ENCODE measurements around the gene ORC1. TPM values are rescaled to one million over a fixed set of nuclear protein-coding genes. Genes with fewer than 3 reads are reported as not detected.
"Not testable (repeated sequence)": the region's sequence is repeated elsewhere in the genome, so short reads cannot be mapped to it uniquely, and the experiment has no call there.

Gene ORC1
- total RNA-seq, 5 donors from 2014 or later (not counting 1 experiment from before 2014, with no cell fraction given), result 1.7 to 2.1 (median 2.0) TPM

DNA sequence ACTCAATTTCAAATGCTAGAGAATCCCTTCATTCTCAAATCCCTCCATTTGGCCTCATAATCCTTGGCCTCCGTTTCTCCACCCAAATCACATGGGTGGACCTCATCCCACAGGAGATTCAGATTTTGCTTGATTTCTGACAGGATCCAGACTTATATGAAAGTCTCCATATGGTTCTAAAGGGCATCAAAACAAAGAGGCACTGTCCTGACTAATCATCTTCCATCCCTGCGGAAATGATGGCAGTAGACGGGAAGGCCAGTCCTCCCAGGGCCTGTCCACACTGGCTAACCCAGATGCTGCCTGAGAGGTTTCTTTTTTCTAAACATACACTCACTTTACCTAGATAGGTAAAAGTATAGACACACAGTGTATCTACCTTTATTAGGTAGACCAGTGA is 18.8 kb downstream of the ORC1 start:
- no peaks in the 10 kb centered on the region for H3K4me1 Mint-ChIP-seq
- no peak for ATAC-seq (replicated peaks in 1 of 4)
- no peak overlapping the region for H3K4me3 Mint-ChIP-seq
- ChIA-PET CTCF (no interaction called here), POLR2A (no interaction called here)
- H3K9me3 ChIP-seq, result no peaks in the 10 kb centered on the region
- no peak overlapping the region for H3K27ac Mint-ChIP-seq
- WGBS (ENCODE audit: insufficient coverage), result 100% methylated on average over 1 of the region's 3 CpGs
- H3K36me3 ChIP-seq (ENCODE audit: control insufficient read depth in 2 of 2, extremely low read depth in 1 of 2, insufficient read depth in 1 of 2, low read length in 1 of 2), result peaks cover 0 to 5% of the 10 kb centered on the region in 2 donors
- no peak for DNase-seq
- H3K9me3 Mint-ChIP-seq, result no peaks in the 10 kb centered on the region
- no peaks in the 10 kb centered on the region for H3K4me1 ChIP-seq (ENCODE audit: control insufficient read depth in 1 of 2, extremely low read depth in 1 of 2, insufficient read depth in 2 of 2, low read length in 2 of 2)
- no peaks in the 10 kb centered on the region for H3K27me3 Mint-ChIP-seq
- no peak overlapping the region for H3K27ac ChIP-seq (ENCODE audit: low read length)
- no peaks in the 10 kb centered on the region for H3K27me3 ChIP-seq (replicated peaks in 1 of 2; ENCODE audit: control insufficient read depth in 2 of 2, extremely low read depth in 1 of 2, insufficient read depth in 2 of 2, low read length in 1 of 2)
- peaks cover 8% of the 10 kb centered on the region for H3K36me3 Mint-ChIP-seq
- no peak overlapping the region for H3K4me3 ChIP-seq (ENCODE audit: control insufficient read depth in 1 of 2, extremely low read depth in 1 of 2, low read length in 1 of 2)

DNA sequence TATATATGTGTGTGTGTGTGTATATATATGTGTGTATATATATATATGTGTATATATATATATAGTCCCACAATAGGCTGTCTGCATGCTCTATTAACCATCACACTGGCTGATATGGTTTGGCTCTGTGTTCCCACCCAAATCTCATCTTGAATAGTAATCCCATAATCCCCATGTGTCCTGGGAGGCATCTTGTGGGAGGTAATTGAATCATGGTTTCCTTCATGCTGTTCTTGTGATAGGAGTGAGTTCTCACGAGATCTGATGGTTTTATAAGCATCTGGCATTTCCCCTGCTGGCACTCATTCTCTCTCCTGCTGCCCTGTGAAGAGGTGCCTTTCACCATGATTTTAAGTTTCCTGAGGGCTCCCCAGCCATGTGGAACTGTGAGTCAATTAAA is 34.4 kb downstream of the ORC1 start:
- H3K27ac Mint-ChIP-seq; H3K27me3 ChIP-seq (replicated peaks in 1 of 2; ENCODE audit: control insufficient read depth in 2 of 2, extremely low read depth in 1 of 2, insufficient read depth in 2 of 2, low read length in 1 of 2); H3K27me3 Mint-ChIP-seq; CTCF ChIA-PET; H3K36me3 ChIP-seq (ENCODE audit: control insufficient read depth in 2 of 2, extremely low read depth in 1 of 2, insufficient read depth in 1 of 2, low read length in 1 of 2); H3K9me3 ChIP-seq; H3K4me3 Mint-ChIP-seq; H3K4me3 ChIP-seq (ENCODE audit: control insufficient read depth in 1 of 2, extremely low read depth in 1 of 2, low read length in 1 of 2); H3K36me3 Mint-ChIP-seq; H3K9me3 Mint-ChIP-seq; DNase-seq; H3K27ac ChIP-seq (ENCODE audit: low read length); POLR2A ChIA-PET; ATAC-seq (replicated peaks in 1 of 4): not testable (repeated sequence)
- WGBS (ENCODE audit: insufficient coverage), result no CpG with 5 or more reads among the region's 1 CpG
- peaks cover 15 to 28% of the 10 kb centered on the region in 2 experiments for H3K4me1 ChIP-seq (ENCODE audit: control insufficient read depth in 1 of 2, extremely low read depth in 1 of 2, insufficient read depth in 2 of 2, low read length in 2 of 2)
- H3K4me1 Mint-ChIP-seq, result peaks cover 21 to 34% (median 33%) of the 10 kb centered on the region in 3 donors

DNA sequence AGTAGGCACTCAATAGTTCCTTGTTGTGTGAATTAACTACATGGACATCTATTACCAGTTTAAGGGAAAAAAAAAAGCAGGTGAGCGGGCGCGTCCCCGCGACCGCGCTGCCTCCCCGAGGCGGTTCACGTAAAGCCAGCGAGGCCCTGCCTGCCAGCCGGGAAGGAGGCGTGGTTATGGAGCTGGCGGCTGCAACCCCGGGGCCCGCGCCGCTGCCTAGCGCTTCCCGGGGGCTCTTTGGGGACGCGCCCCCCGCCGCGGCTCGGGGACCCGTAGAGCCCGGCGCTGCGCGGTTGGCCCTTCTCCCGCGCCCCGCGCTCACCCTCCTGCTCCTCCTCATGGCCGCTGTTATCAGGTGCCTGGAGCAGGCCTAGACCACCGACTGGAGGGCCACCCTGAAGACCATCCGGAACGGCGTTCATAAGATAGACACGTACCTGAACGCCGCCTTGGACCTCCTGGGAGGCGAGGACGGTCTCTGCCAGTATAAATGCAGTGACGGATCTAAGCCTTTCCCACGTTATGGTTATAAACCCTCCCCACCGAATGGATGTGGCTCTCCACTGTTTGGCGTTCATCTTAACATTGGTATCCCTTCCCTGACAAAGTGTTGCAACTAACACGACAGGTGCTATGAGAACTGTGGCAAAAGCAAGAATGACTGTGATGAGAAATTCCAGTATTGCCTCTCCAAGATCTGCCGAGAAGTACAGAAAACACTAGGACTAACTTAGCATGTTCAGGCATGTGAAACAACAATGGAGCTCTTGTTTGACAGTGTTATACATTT is 35.6 kb downstream of the ORC1 start:
- H3K36me3 Mint-ChIP-seq, result peaks cover 3% of the 10 kb centered on the region
- Histone ChIP-seq H3K36me3 (ENCODE audit: control insufficient read depth in 2 of 2, extremely low read depth in 1 of 2, insufficient read depth in 1 of 2, low read length in 1 of 2) (peaks cover 0 to 4% of the 10 kb centered on the region in 2 donors), H3K27ac (ENCODE audit: low read length) (no peak overlapping the region), H3K27me3 (replicated peaks in 1 of 2; ENCODE audit: control insufficient read depth in 2 of 2, extremely low read depth in 1 of 2, insufficient read depth in 2 of 2, low read length in 1 of 2) (no peaks in the 10 kb centered on the region), H3K9me3 (no peaks in the 10 kb centered on the region), H3K4me1 (ENCODE audit: control insufficient read depth in 1 of 2, extremely low read depth in 1 of 2, insufficient read depth in 2 of 2, low read length in 2 of 2) (peaks cover 18 to 41% of the 10 kb centered on the region in 2 experiments), H3K4me3 (ENCODE audit: control insufficient read depth in 1 of 2, extremely low read depth in 1 of 2, low read length in 1 of 2) (peak overlapping the region in 1 of 2 donors; percentile 47)
- CTCF ChIA-PET, result interaction anchor here (0.5 to 1.2 kb wide), 4 partner anchors 12 to 358 kb away, joined by 3 to 5 read pairs (median 3); partner anchors contain the start of genes ORC1 (in 1 of the 2), PRPF38A (in 1 of the 2) and ZYG11B (in 1 of the 2)
- 14% methylated on average over 47 of the region's 51 CpGs for WGBS (ENCODE audit: insufficient coverage)
- peak overlapping the region; percentile 56 to 67 for H3K27ac Mint-ChIP-seq
- ATAC-seq (replicated peaks in 1 of 4), result no peak
- peak in 34 of 35 experiments; percentile 25 to 75 (median 44) for DNase-seq
- POLR2A ChIA-PET, result no interaction called here
- no peaks in the 10 kb centered on the region for H3K9me3 Mint-ChIP-seq
- H3K27me3 Mint-ChIP-seq, result no peaks in the 10 kb centered on the region
- peak overlapping the region; percentile 56 to 93 (median 74) for H3K4me3 Mint-ChIP-seq
- peaks cover 34 to 45% (median 44%) of the 10 kb centered on the region in 3 donors for H3K4me1 Mint-ChIP-seq

DNA sequence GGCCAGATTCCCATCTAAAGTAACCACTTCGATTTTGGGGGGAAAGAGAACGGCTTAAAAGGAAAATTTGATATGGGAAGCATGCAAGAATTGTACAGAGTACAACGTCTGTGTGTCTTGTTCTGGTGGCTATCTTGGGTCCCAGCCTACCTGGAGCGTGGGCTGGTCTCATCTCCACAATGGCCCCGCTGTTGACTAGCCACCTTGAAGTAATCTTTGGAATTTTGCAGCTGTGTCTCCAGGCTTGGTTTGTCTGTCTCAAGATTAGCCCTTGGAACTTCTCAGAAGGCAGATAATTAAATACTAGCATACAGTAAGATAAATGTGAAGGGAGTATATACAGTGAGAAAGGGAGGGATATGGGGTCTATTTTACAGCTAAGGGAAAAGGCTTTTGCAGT is 37.0 kb downstream of the ORC1 start:
- H3K4me3 Mint-ChIP-seq, result peak overlapping the region; percentile 25 to 93 (median 93)

DNA sequence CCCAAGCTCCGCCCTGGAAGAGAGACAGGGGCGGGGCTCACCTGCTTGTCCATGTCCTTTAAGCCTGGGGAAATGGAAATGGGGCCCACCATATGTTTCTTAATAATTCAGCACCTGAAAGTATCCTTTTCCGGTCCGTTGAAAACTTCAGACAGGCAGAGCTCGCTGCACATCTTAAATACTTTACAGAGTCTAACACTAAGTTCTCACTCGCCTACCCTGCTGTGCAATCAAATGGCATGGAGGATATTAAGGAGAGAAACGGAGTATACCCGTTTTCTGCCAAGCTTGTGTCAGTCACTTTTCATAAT is 37.8 kb downstream of the ORC1 start:
- H3K27me3 ChIP-seq (replicated peaks in 1 of 2; ENCODE audit: control insufficient read depth in 2 of 2, extremely low read depth in 1 of 2, insufficient read depth in 2 of 2, low read length in 1 of 2), result no peaks in the 10 kb centered on the region
- peak overlapping the region in 1 of 2 donors; percentile 78 for H3K4me3 ChIP-seq (ENCODE audit: control insufficient read depth in 1 of 2, extremely low read depth in 1 of 2, low read length in 1 of 2)
- peaks cover 1 to 24% of the 10 kb centered on the region in 2 donors for H3K36me3 ChIP-seq (ENCODE audit: control insufficient read depth in 2 of 2, extremely low read depth in 1 of 2, insufficient read depth in 1 of 2, low read length in 1 of 2)
- WGBS (ENCODE audit: insufficient coverage), result 0% methylated on average over 2 of the region's 8 CpGs
- ChIA-PET CTCF (interaction anchor here (0.7 to 1.7 kb wide), 4 partner anchors 38 to 70 kb away, joined by 3 to 8 read pairs (median 4); partner anchors contain the start of genes ORC1 (in 1 of the 2) and PRPF38A (in 1 of the 2)), POLR2A (interaction anchor here in 1 of 2 donors (0.6 kb wide), 1 partner anchor 318 kb away, joined by 3 read pairs; no protein-coding TSS in a partner anchor)
- peak overlapping the region; percentile 44 for H3K27ac ChIP-seq (ENCODE audit: low read length)
- ATAC-seq (replicated peaks in 1 of 4) (no peak), DNase-seq (no peak)
- peaks cover 18 to 57% of the 10 kb centered on the region in 2 experiments for H3K4me1 ChIP-seq (ENCODE audit: control insufficient read depth in 1 of 2, extremely low read depth in 1 of 2, insufficient read depth in 2 of 2, low read length in 2 of 2)
- peak overlapping the region; percentile 93 to 96 (median 93) for H3K4me3 Mint-ChIP-seq
- no peaks in the 10 kb centered on the region for H3K27me3 Mint-ChIP-seq
- no peaks in the 10 kb centered on the region for H3K9me3 Mint-ChIP-seq
- H3K27ac Mint-ChIP-seq, result peak overlapping the region; percentile 85 to 89
- H3K9me3 ChIP-seq, result no peaks in the 10 kb centered on the region
- peaks cover 10% of the 10 kb centered on the region for H3K36me3 Mint-ChIP-seq
- peaks cover 39 to 56% (median 56%) of the 10 kb centered on the region in 3 donors for H3K4me1 Mint-ChIP-seq

More for the DNA sequence above, 37.0 kb downstream of the ORC1 start:
- Histone ChIP-seq H3K27ac (ENCODE audit: low read length) (no peak overlapping the region), H3K4me3 (ENCODE audit: control insufficient read depth in 1 of 2, extremely low read depth in 1 of 2, low read length in 1 of 2) (no peak overlapping the region), H3K27me3 (replicated peaks in 1 of 2; ENCODE audit: control insufficient read depth in 2 of 2, extremely low read depth in 1 of 2, insufficient read depth in 2 of 2, low read length in 1 of 2) (no peaks in the 10 kb centered on the region), H3K36me3 (ENCODE audit: control insufficient read depth in 2 of 2, extremely low read depth in 1 of 2, insufficient read depth in 1 of 2, low read length in 1 of 2) (peaks cover 0 to 16% of the 10 kb centered on the region in 2 donors), H3K9me3 (no peaks in the 10 kb centered on the region), H3K4me1 (ENCODE audit: control insufficient read depth in 1 of 2, extremely low read depth in 1 of 2, insufficient read depth in 2 of 2, low read length in 2 of 2) (peaks cover 18 to 50% of the 10 kb centered on the region in 2 experiments)
- CTCF ChIA-PET, result interaction anchor here (0.8 to 1.7 kb wide), 3 partner anchors 37 to 71 kb away, joined by 3 to 8 read pairs (median 3); partner anchors contain the start of genes ORC1 (in 1 of the 2) and PRPF38A (in 1 of the 2)
- Mint-ChIP-seq H3K27me3 (no peaks in the 10 kb centered on the region), H3K36me3 (peaks cover 3% of the 10 kb centered on the region), H3K27ac (peak overlapping the region; percentile 34 to 46), H3K4me1 (peaks cover 34 to 54% (median 52%) of the 10 kb centered on the region in 3 donors), H3K9me3 (no peaks in the 10 kb centered on the region)
- ATAC-seq (replicated peaks in 1 of 4) (no peak), DNase-seq (no peak)
- WGBS (ENCODE audit: insufficient coverage), result 100% methylated on average over 4 of the region's 5 CpGs
- POLR2A ChIA-PET, result interaction anchor here in 1 of 2 donors (0.7 kb wide), 1 partner anchor 19 kb away, joined by 3 read pairs; no protein-coding TSS in a partner anchor

DNA sequence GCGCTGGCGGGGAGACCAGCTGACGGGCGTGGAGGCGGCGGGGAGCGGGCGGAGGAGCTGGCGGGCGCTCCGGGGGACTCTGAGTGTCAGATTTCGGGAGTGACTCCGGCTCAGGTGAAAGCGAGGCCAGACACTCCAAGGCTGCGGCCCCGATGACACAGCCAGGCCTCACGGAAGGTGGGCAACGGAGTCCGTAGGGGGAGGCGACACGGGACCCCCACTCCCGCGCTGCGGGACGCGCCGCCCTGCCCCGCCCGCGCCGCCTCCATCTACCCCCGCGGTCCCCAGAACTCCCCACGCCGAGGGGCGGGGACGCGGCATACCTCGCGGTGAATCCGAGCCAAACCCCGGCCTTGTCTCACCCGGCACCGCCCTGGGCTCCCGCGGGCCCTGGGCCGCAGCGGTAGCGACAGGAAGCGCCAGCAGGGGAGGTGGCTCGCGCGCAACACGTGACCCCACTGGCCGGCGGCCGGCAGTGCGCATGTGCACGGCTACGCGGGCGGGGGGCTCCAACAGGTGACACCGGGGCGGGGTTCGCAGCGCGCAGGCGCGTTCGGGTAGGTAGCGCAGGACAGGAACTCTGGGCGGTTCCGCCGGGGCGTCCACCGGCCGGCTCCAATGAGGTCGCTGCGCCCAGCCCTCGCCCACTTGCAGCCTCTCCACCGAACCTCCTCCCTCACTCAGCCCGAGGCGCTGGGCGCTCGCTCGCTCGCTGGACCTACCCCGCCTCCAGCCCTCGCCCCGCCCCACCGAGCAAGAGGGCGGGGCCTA is 38.3 kb downstream of the ORC1 start, which contains the start of gene CC2D1B:
TSS of gene CC2D1B (minus strand) at position 460 of the 771 bp plus-strand sequence. CDS start 1,585 bp downstream, outside the sequence.
- ATAC-seq (replicated peaks in 1 of 4) (peak; percentile 88 to 90 (median 90)), DNase-seq (peak; percentile 94 to 100 (median 98))
- Histone ChIP-seq H3K27ac (ENCODE audit: low read length) (peak within 1 kb of the TSS; percentile 80), H3K36me3 (ENCODE audit: control insufficient read depth in 2 of 2, extremely low read depth in 1 of 2, insufficient read depth in 1 of 2, low read length in 1 of 2) (peaks cover 6 to 29% of the 10 kb centered on the region in 2 donors), H3K9me3 (no peaks in the 10 kb centered on the region), H3K4me3 (ENCODE audit: control insufficient read depth in 1 of 2, extremely low read depth in 1 of 2, low read length in 1 of 2) (peak within 1 kb of the TSS; percentile 74 to 78), H3K4me1 (ENCODE audit: control insufficient read depth in 1 of 2, extremely low read depth in 1 of 2, insufficient read depth in 2 of 2, low read length in 2 of 2) (peaks cover 18 to 57% of the 10 kb centered on the region in 2 experiments), H3K27me3 (replicated peaks in 1 of 2; ENCODE audit: control insufficient read depth in 2 of 2, extremely low read depth in 1 of 2, insufficient read depth in 2 of 2, low read length in 1 of 2) (no peaks in the 10 kb centered on the region)
- Mint-ChIP-seq H3K27ac (peak within 1 kb of the TSS; percentile 93 to 94), H3K9me3 (no peaks in the 10 kb centered on the region), H3K27me3 (no peaks in the 10 kb centered on the region), H3K4me3 (peak within 1 kb of the TSS; percentile 93 to 96 (median 93)), H3K36me3 (peaks cover 15% of the 10 kb centered on the region), H3K4me1 (peaks cover 39 to 57% (median 56%) of the 10 kb centered on the region in 3 donors)
- CTCF ChIA-PET, result interaction anchor here in 1 of 2 donors (0.7 to 1.7 kb wide), 3 partner anchors 38 to 40 kb away, joined by 4 to 8 read pairs (median 5); partner anchors contain the start of genes ORC1 and PRPF38A
- POLR2A ChIA-PET, result interaction anchor here in 1 of 2 donors (0.6 kb wide), 2 partner anchors 9 to 319 kb away, joined by 3 to 4 read pairs; no protein-coding TSS in a partner anchor
- under 1% methylated on average over 90 of the region's 92 CpGs for WGBS (ENCODE audit: insufficient coverage)

Measured in T-cell (primary cell).